Right cardiac atrium (tissue), 5 donors: ENCODE data around the gene JAZF1. TPM values are rescaled to one million over a fixed set of nuclear protein-coding genes. Genes with fewer than 3 reads are reported as not detected.
"Not testable (repeated sequence)": the region's sequence is repeated elsewhere in the genome, so short reads cannot be mapped to it uniquely, and the experiment has no call there.

Experiments
- ATAC-seq, 2 donors: fragments of 200-7000 bp; cut with Tn5 transposase; one replicate each; pipeline versions ENCODE4 v1.8.0 to v1.9.1; 2020; ENCODE audit warnings: moderate library complexity in 2 of 2, mild to moderate bottlenecking in 1 of 2
- DNase-seq, 3 donors: peaks; one replicate each; pipeline ENCODE4 v3.0.0-alpha.2; 2020
- H3K27ac ChIP-seq: one replicate; pipeline ENCODE4 v1.5.1; 2013; ENCODE audit warnings: mild to moderate bottlenecking, low read length, control low read depth, moderate library complexity
- H3K27me3 ChIP-seq: one replicate; pipeline ENCODE4 v1.6.1; 2013; ENCODE audit not compliant: control insufficient read depth, insufficient read depth
- H3K4me1 ChIP-seq: one replicate; pipeline ENCODE4 v1.6.1; 2013; ENCODE audit warnings: low read length; ENCODE audit not compliant: control insufficient read depth, insufficient read depth
- H3K4me3 ChIP-seq: one replicate; pipeline ENCODE4 v1.5.1; 2013; ENCODE audit warnings: low read length, control low read depth
- H3K9me3 ChIP-seq: one replicate; pipeline ENCODE4 v1.6.1; 2013; ENCODE audit warnings: low read length; ENCODE audit not compliant: control insufficient read depth
- WGBS: extraction: QIAGEN DNeasy Blood & Tissue Kit; methylation state at CpG from one replicate; pipeline ENCODE4 v1.1.7; 2013; 5-methylcytosine and 5-hydroxymethylcytosine counted together
- intact Hi-C, 4 donors: fragments of 100-400 bp; cut with DNase I; formaldehyde crosslinking; loops; one replicate each; pipeline versions ENCODE4 v1.11.0 to v1.14.0; 2022 to 2023
- polyA plus RNA-seq: library from polyadenylated mRNA; stranded (reverse); fragments of 200-250 nt; gene quantifications from one replicate; pipeline ENCODE4 v1.2.3, GENCODE V29; 2013
- total RNA-seq, 4 donors: library from RNA; stranded (reverse); fragmentation: NEBNext Ultra II Directional; extraction: Animal tissue kit (Norgen Biotek cat#: 25700); gene quantifications; one replicate each; pipeline ENCODE4 v1.2.1, GENCODE V29; 2021
- donor health status: healthy with polysubstance abuse.
- donor health status: DM: no; HTN: yes; CAD: no.
- donor health status: DM: no; HTN: no; CAD: no.
- donor health status: DM: no; HTN: yes; CAD: no; lungs with severe emphysema.
- donor health status: DM: yes; HTN: yes; CAD: no.

JAZF1 gene
- total and polyA plus RNA-seq, 5 donors: 12.9 to 27.4 (median 23.9) TPM

- no peaks in the 10 kb centered on the region for H3K27me3 ChIP-seq
- intact Hi-C loops: no loop called here
- no peak for ATAC-seq
Measured at GRCh38 chr7:27936768-27937102, 243.9 kb downstream of the JAZF1 start.

GRCh38 chr7:27936047-27936767 lies 244.4 kb downstream of the JAZF1 start:
- DNase-seq (no peak), ATAC-seq (no peak)
- intact Hi-C loops: no loop called here
- no peaks in the 10 kb centered on the region for H3K27me3 ChIP-seq
- H3K4me3 ChIP-seq: no peak overlapping the region
- no peaks in the 10 kb centered on the region for H3K4me1 ChIP-seq
- no peak overlapping the region for H3K27ac ChIP-seq
- WGBS: 79% methylated on average over 6 of the region's 6 CpGs
- H3K9me3 ChIP-seq: no peaks in the 10 kb centered on the region

More at GRCh38 chr7:27936768-27937102, 243.9 kb downstream of the JAZF1 start:
- Histone ChIP-seq H3K27ac (no peak overlapping the region), H3K4me1 (no peaks in the 10 kb centered on the region), H3K9me3 (no peaks in the 10 kb centered on the region), H3K4me3 (no peak overlapping the region)
- DNase-seq: no peak

- ATAC-seq (no peak), DNase-seq (no peak)
- Histone ChIP-seq H3K4me3 (no peak overlapping the region), H3K27ac (no peak overlapping the region), H3K4me1 (no peaks in the 10 kb centered on the region), H3K9me3 (no peaks in the 10 kb centered on the region), H3K27me3 (no peaks in the 10 kb centered on the region)
- WGBS: 89% methylated on average over 3 of the region's 3 CpGs
- intact Hi-C loops: no loop called here
Measured at GRCh38 chr7:27933671-27934565, 246.7 kb downstream of the JAZF1 start.

GRCh38 chr7:27930910-27931476 lies 249.6 kb downstream of the JAZF1 start:
- DNase-seq (no peak), ATAC-seq (no peak)
- no peak overlapping the region for H3K27ac ChIP-seq
- H3K9me3 ChIP-seq: no peaks in the 10 kb centered on the region
- no peaks in the 10 kb centered on the region for H3K4me1 ChIP-seq
- no peaks in the 10 kb centered on the region for H3K27me3 ChIP-seq
- no peak overlapping the region for H3K4me3 ChIP-seq
- intact Hi-C loops: no loop called here

- no peaks in the 10 kb centered on the region for H3K9me3 ChIP-seq
- 89% methylated on average over 3 of the region's 3 CpGs for WGBS
- H3K4me1 ChIP-seq: no peaks in the 10 kb centered on the region
- no peak overlapping the region for H3K27ac ChIP-seq
- ATAC-seq: no peak
- H3K4me3 ChIP-seq: no peak overlapping the region
- DNase-seq: no peak
- no peaks in the 10 kb centered on the region for H3K27me3 ChIP-seq
- intact Hi-C loops: loop anchor here in 2 of 4 donors (10.0 kb wide), 2 partner anchors 724 to 734 kb away; partner anchors contain the start of gene HOXA13 (in 1 of the 2)
Measured at GRCh38 chr7:27929127-27929526, 251.5 kb downstream of the JAZF1 start.

GRCh38 chr7:27928001-27928400 lies 252.6 kb downstream of the JAZF1 start:
- no peak overlapping the region for H3K4me3 ChIP-seq
- no peaks in the 10 kb centered on the region for H3K9me3 ChIP-seq
- DNase-seq (no peak), ATAC-seq (no peak)
- H3K27ac ChIP-seq: no peak overlapping the region
- intact Hi-C loops: loop anchor here in 2 of 4 donors (10.0 kb wide), 2 partner anchors 723 to 733 kb away; partner anchors contain the start of gene HOXA13 (in 1 of the 2)
- no peaks in the 10 kb centered on the region for H3K27me3 ChIP-seq
- H3K4me1 ChIP-seq: peaks cover 7% of the 10 kb centered on the region

- DNase-seq (no peak), ATAC-seq (no peak)
- WGBS: 93% methylated on average over 6 of the region's 6 CpGs
- peaks cover 9% of the 10 kb centered on the region for H3K4me1 ChIP-seq
- no peak overlapping the region for H3K4me3 ChIP-seq
- no peak overlapping the region for H3K27ac ChIP-seq
- H3K27me3 ChIP-seq: no peaks in the 10 kb centered on the region
- intact Hi-C loops: loop anchor here in 2 of 4 donors (10.0 kb wide), 2 partner anchors 721 to 731 kb away; partner anchors contain the start of gene HOXA13 (in 1 of the 2)
- no peaks in the 10 kb centered on the region for H3K9me3 ChIP-seq
Measured at GRCh38 chr7:27925573-27926201, 254.9 kb downstream of the JAZF1 start.

- no peaks in the 10 kb centered on the region for H3K27me3 ChIP-seq
- ATAC-seq (no peak), DNase-seq (no peak)
- H3K9me3 ChIP-seq: no peaks in the 10 kb centered on the region
- no peak overlapping the region for H3K27ac ChIP-seq
- H3K4me1 ChIP-seq: peaks cover 9% of the 10 kb centered on the region
- WGBS: 64% methylated on average over 4 of the region's 4 CpGs
- intact Hi-C loops: loop anchor here in 3 of 4 donors (5.0 to 10.0 kb wide), 3 partner anchors 719 to 729 kb away; partner anchors contain the start of gene HOXA13 (in 1 of the 3)
- no peak overlapping the region for H3K4me3 ChIP-seq
Measured at GRCh38 chr7:27923642-27923980, 257.0 kb downstream of the JAZF1 start.

GRCh38 chr7:27922907-27923641 lies 257.5 kb downstream of the JAZF1 start:
- intact Hi-C loops: loop anchor here in 3 of 4 donors (5.0 to 10.0 kb wide), 3 partner anchors 718 to 728 kb away; partner anchors contain the start of gene HOXA13 (in 1 of the 3)
- WGBS: 49% methylated on average over 14 of the region's 14 CpGs
- DNase-seq (peak; percentile 78 to 93 (median 84)), ATAC-seq (peak; percentile 89 to 96)
- Histone ChIP-seq H3K27ac (no peak overlapping the region), H3K4me3 (no peak overlapping the region), H3K27me3 (no peaks in the 10 kb centered on the region), H3K4me1 (peaks cover 9% of the 10 kb centered on the region), H3K9me3 (no peaks in the 10 kb centered on the region)

- H3K27ac ChIP-seq, H3K27me3 ChIP-seq, H3K9me3 ChIP-seq, DNase-seq, H3K4me1 ChIP-seq, H3K4me3 ChIP-seq, ATAC-seq: not testable (repeated sequence)
- intact Hi-C loops: loop anchor here in 3 of 4 donors (5.0 to 10.0 kb wide), 3 partner anchors 718 to 728 kb away; partner anchors contain the start of gene HOXA13 (in 1 of the 3)
- WGBS: 96% methylated on average over 8 of the region's 8 CpGs
Measured at GRCh38 chr7:27922389-27922788, 258.2 kb downstream of the JAZF1 start.
